GM19455 (cell line): ENCODE measurements around the gene JARID2.

Experiments
- ATAC-seq: cut with Tn5 transposase; IDR thresholded peaks from one replicate; pipeline ENCODE4 v1.9.1; 2021; ENCODE audit not compliant: unreplicated experiment

The JARID2 gene

DNA sequence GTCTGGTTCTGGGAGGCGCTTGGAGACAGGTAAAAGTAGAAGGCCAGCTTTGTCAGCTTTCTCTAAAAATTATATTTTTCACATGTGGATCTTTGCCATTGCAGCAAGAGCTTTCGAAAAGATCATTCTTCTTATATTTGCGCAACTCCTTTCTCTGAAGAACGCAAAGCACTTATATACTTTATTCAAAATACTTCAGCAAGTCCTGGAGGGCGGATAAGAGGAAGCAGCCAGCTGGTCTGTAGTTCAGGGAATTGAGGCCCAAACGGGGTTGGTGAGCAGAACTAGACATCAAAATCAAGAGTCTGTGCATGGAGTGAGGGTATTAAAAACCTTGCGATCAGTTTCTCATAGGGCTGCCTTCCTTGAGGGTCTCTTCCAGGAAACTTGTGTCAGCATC lies 234.7 kb downstream of the JARID2 start:
- ATAC-seq = no peak

- ATAC-seq = no peak
Observed at GRCh38 chr6:15481390-15482291, 235.8 kb downstream of the JARID2 start.

GRCh38 chr6:15483060-15483459 lies 237.2 kb downstream of the JARID2 start:
- ATAC-seq = no peak

GRCh38 chr6:15484140-15484539 lies 238.3 kb downstream of the JARID2 start:
- no peak for ATAC-seq

GRCh38 chr6:15484821-15485220 lies 239.0 kb downstream of the JARID2 start:
- no peak for ATAC-seq

- ATAC-seq = no peak
Observed at GRCh38 chr6:15485936-15486335, 240.1 kb downstream of the JARID2 start.

DNA sequence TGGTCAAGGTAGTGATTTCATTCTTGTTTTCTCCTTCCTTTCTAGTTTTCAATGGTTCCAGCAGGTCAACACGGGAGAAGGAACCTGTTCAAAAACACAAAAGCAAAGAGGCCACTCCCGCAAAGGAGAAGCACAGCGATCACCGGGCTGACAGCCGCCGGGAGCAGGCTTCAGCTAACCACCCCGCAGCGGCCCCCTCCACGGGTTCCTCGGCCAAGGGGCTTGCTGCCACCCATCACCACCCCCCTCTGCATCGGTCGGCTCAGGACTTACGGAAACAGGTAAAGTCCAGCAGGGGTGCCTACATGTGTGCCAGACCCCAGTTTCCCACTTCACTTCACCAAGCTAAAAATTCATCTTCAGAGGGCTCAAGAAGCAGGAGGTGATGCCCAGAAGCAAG lies 241.4 kb downstream of the JARID2 start:
- no peak for ATAC-seq

DNA sequence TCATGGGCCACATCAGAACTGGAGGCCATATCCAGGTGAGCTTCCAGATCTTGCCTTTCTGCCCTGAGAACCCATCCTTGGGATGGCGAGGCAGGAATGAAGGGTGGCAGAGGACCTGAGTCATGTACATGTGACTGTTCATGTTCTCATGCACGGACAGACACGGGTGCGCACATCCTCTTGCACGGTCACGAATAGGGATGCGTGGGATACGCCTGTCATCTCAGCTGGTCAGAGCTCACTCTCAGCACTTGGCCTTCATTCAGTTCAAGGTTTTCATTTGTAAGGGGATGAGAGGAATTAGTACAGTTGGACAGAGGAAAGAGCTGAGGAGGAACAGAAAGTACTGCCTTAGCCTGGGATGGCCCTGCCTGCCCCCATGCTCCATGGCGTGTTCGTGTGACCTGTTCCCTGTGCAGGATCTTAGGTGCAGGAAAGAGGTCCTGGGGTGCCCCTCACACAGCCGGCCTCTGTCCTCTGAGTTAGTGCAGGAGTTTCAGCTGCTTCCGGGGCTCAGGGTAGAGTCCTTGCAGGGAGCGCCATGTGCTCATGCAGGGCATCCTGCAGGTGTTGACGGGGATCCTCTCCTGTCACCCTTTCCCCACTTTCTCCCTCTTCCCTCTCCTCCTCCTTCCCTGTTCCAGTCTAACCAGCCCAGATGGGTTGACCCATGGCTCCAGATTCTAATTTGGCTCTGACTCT lies 243.5 kb downstream of the JARID2 start:
- no peak for ATAC-seq

DNA sequence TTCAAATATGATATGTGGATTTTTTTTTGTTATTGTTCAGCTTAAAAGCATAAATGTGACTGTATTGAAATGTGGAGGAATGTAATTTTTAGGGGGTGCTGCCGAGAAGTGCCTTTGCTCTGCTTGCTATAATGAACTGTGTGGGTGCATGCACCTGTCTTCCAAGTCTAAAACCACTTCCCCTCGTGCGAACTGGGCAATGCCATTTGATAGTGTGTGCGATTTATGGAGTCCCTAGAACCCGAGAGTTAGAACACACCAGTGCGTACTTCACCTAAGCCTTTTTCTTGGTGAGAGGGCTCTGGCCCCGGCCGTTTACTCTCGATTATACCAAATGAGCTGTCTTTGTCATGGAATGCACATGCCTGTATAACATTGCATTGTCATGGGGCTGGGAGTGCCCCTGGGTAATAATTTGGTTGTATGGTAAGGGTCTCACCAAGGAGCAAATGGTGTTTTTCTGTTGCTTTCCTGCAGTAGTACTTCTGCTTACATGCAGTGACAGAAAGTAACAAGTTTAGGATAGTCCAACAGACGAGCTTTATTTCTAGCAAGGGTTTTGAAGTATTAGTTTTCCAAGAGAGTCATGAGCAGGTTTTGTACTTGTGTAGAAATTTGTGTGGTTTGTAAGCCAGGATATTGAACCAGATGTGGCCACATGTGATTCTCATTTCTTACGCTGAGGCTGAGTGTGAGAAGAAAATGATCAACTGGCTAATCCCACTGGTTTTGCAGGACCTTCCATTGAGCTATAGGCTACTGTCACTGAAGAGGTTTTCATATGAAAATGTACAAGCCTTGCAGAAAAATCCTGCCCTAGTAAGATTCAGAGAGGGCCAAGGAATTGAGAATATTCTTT lies 244.6 kb downstream of the JARID2 start:
- ATAC-seq = no peak

GRCh38 chr6:15491255-15491985 lies 245.6 kb downstream of the JARID2 start:
- ATAC-seq = no peak

DNA sequence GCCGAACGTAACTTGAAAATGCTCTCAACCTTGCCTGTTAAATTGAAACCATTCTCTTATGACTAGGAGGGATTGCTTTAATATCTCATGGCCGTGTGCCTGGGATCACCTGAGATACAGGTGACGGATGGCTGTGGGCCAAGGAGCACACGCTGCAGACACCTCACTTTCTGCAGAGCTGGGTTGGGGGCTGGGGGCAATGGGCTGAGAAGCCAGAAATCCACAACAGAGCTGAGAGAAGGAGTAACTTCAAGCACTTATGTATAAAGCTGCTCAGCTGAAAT lies 246.1 kb downstream of the JARID2 start:
- no peak for ATAC-seq

DNA sequence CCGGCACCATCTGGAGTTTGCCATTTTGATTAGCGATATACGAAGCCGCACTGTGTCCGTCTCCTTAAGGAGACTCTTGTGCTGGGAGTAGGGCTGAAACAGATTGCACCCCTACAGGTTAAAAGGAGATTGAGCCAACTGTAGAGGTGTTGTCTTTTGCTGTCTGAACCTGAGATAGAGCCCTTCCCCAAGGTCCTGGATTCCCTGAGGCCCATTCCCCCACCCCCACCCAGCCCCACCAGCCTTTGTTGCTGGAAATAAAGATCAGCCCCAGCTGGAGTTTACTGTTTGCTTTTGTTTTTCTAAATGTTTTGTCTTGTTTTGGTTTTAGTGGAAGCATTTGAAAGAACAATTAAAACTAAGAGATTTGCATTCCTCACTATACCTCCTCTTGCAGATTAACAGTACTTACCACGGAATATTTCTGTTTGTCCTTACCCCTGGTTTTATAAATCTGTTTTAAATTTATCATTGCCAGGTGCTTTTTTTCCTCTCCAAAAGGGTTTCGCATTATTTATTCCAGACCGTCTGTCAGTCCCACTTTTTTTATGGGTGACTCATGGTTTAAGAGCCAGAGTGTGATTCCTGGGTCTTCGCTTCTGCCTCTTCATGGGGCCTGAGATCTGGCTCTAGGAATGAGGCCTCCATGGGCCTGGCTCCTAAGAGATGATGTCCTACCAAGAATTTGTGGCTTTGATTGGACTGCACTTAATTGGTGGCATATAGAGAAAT lies 247.7 kb downstream of the JARID2 start:
- ATAC-seq = no peak

DNA sequence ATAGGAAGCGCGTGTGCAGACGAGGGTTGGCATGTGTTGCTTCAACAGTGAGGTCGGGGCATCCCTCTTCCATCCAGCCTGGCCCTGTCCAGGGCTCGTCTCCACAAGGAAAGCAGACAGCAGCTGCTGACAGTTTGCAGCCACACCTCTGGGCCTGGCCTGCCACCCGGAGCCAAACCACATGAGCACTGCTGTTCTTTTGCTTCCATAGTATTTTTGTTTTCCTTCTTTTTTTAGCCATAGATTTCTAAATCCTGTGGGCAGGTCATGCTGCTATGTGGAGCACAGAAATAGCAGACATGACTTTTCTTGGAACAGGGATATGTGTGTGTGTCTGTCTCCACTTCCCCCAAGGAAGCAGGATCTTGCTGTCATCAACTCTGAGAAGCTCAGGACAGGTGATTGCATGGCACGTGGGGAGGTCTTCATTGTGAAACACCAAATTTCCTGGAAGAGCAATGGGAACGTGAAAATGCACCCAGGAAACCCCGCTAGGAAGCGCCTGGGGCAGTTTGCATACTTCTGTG lies 249.6 kb downstream of the JARID2 start:
- ATAC-seq = no peak

GRCh38 chr6:15496345-15497131 lies 250.7 kb downstream of the JARID2 start:
- no peak for ATAC-seq

GRCh38 chr6:15498640-15499039 lies 252.8 kb downstream of the JARID2 start:
- ATAC-seq = no peak

GRCh38 chr6:15499125-15499524 lies 253.3 kb downstream of the JARID2 start:
- ATAC-seq = no peak

DNA sequence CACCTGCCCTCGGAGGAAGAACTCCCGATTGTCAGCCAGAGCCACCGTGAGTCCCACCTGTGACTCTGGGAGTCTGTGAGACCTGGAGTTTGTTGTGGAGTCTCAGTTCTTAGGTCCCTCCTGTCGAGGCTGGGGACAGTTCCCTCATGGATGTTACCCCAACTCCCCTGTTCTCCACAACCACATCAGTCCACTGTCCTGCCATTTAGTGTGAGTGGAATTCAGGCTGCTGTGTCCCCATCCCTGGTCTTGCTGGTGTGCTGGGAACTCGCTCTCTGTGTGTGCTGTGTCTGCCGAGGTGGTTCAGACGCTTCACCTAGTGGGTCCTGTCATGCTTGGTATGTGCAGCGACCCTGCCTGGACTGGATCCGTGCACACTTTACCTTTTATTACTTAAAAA lies 253.7 kb downstream of the JARID2 start:
- no peak for ATAC-seq

- ATAC-seq = no peak
Observed at GRCh38 chr6:15500078-15500740, 254.3 kb downstream of the JARID2 start.
